Measurements from ENCODE around the gene SNU13.
"Not testable (repeated sequence)": the region's sequence is repeated elsewhere in the genome, so short reads cannot be mapped to it uniquely, and the experiment has no call there.

Gene SNU13

GRCh38 chr22:41688365-41689211, at the start of gene SNU13:
Gene SNU13 (minus strand): TSS chr22:41688867. CDS start chr22:41688796, 71 bp downstream.
- DNase-seq, result peak; percentile 97

- not testable (repeated sequence) for DNase-seq
Observed at GRCh38 chr22:41733241-41733640, 44.6 kb upstream of the SNU13 start.

- DNase-seq, result no peak
Observed at GRCh38 chr22:41732096-41732772, 43.6 kb upstream of the SNU13 start.

DNA sequence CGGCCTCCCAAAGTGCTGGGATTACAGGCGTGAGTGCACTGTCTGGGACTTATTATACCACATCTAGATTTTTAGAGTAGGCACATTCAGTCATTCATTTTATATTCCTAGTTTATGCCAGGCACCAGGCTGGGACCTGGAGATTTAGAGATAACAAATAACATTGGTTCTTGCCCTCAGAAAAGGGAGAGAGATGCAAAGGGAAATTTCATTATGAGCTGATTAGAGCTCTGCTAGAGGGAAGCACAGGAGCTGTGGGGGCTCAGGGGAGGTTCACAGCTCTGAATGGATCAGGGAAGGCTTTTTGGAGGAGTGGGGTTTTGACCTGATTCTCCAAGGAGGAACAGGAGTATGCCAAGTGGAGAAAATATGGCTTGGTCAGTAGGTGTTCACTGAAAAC, 42.9 kb upstream of the SNU13 start:
- DNase-seq, result no peak

GRCh38 chr22:41725510-41726110, 36.9 kb upstream of the SNU13 start:
- no peak for DNase-seq

GRCh38 chr22:41722496-41722895, 33.8 kb upstream of the SNU13 start:
- DNase-seq, result no peak

DNA sequence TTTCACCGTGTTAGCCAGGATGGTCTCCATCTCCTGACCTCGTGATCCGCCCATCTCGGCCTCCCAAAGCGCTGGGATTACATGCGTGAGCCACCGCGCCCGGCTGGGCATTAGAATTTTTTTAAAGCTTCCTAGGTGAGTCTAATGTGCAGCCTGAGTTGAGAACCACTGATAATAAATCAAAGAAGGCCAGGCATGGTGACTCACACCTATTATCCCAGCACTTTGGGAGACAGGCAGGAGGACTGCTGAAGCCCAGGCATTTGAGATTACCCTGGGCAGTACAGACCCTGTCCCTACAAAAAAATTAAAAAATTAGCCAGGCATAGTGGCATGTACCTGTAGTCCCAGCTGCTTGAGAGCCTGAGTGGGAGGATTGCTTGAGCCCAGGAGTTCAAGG, 24.3 kb upstream of the SNU13 start:
- DNase-seq, result no peak

- DNase-seq, result no peak
Observed at GRCh38 chr22:41709341-41709740, 20.7 kb upstream of the SNU13 start.

GRCh38 chr22:41702763-41703162, 14.1 kb upstream of the SNU13 start:
- DNase-seq, result no peak

DNA sequence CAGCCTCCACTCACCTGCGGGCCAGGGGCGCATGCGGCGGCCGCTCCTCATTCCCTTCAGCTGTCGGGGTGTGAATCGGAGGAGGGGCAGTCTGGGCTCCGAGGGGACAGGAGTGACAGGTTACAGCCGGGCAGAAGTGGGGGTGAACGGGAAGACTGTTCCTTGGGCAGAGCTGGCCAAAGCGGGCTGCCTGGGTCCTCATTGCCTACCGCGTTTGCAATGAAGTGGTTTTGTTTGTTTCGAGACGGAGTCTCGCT, 11.4 kb upstream of the SNU13 start:
- no peak for DNase-seq

DNA sequence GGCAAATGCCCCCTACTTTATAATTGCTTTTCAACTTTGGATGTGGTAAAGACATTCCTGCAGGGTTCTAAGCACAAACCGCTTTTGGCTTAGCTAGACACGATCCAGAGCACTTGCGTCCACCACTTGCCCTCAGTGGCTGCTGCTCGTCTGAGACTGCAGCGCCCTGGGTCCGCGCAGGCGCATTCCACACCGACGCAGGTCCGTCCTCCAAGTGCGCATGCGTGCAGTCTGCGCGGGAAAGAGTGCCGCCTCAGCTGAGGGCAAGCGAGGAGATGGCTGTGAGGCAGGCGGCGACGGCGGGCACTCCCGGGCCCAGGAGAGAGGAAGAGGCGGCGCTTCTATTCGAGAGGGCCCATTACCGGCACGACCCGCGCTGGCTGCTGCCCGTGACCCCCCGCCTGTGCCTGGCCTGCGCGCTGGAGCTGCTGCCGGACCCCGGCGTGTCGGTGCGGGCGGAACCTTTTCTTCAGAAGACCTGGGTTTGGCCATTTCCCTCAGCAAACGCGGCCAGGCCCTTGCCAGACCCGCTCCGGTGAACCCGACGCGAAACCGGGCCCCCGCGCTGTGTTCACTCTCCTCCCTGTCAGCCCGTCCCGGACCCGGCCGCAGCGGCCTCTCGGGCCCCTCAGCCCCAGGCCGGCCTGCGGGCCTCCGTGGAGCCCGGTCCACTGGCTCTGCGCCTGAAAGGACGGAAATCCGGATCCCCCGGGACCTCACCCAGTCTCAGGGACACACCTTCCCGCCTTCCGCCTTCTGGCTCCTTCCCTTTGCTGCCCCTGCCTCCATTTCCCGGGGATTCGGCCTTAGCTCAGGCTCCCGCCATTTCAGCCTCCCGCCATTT, 10.8 kb upstream of the SNU13 start, which contains the start of gene MEI1:
MEI1 (plus strand) TSS at position 240 of the 844 bp plus-strand sequence; CDS start at position 276, 36 bp downstream.
- no peak for DNase-seq

- DNase-seq, result peak; percentile 77
Observed at GRCh38 chr22:41697126-41697775, 8.6 kb upstream of the SNU13 start.

GRCh38 chr22:41696703-41697102, 8.0 kb upstream of the SNU13 start:
- DNase-seq, result no peak

- DNase-seq, result no peak
Observed at GRCh38 chr22:41695211-41695610, 6.5 kb upstream of the SNU13 start.

DNA sequence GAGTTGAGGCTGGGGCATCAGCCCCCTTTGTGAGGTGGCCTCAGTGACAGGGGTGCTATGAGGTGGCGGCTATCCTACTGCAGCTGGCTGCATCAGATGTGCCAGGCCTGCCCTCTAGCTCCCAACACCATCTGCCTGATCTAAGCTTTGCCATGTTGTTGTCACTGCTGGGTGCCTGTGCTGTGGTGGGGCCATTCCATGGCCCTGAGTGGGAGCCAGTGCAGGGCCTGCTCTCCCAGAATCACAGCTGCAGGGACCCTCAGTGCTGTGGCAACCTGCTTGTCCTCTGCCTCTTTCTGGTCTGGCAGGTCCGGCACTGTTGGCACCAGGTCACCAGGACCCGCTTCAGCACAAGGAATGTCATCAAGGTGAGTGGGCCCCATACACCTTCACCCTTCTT, 1.8 kb upstream of the SNU13 start:
- no peak for DNase-seq

GRCh38 chr22:41687901-41688364, 734 bp downstream of the SNU13 start:
- peak; percentile 33 for DNase-seq

DNA sequence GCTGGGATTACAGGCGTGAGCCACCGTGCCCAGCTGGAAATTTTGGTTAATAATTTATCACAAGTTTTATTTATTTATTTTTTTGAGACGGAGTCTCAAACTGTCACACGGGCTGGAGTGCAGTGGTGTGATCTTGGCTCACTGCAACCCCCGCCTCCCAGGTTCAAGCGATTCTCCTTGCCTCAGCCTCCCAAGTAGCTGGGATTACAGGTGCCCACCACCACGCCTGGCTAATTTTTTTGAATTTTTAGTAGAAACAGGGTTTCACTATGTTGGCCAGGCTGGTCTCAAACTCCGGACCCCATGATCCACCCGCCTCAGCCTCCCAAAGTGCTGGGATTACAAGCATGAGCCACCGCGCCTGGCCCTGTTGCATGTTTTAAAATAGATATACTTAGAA, 1.8 kb downstream of the SNU13 start:
- DNase-seq, result not testable (repeated sequence)

DNA sequence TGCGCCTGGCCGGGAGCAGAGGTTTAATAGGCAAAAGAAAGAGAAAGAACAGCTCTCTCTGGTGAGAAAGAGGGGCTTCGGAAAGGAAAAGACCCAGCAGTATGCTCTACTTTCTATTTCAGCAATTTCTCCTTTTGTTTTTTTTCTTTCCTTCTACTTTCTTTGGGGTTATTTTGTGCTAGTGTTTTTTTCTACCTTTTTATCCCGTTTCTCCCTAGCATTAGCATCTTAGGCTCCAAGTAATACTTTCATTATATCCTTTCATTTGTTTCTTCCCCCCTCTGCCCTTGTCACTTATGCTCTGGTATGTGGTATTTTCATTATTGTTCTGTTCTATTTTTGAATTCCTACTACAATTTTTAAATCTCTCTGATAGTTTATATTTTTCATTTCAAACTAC, 4.5 kb downstream of the SNU13 start:
- no peak for DNase-seq

GRCh38 chr22:41683616-41684015, 5.1 kb downstream of the SNU13 start:
- DNase-seq, result no peak

- DNase-seq, result no peak
Observed at GRCh38 chr22:41683052-41683451, 5.6 kb downstream of the SNU13 start.

DNA sequence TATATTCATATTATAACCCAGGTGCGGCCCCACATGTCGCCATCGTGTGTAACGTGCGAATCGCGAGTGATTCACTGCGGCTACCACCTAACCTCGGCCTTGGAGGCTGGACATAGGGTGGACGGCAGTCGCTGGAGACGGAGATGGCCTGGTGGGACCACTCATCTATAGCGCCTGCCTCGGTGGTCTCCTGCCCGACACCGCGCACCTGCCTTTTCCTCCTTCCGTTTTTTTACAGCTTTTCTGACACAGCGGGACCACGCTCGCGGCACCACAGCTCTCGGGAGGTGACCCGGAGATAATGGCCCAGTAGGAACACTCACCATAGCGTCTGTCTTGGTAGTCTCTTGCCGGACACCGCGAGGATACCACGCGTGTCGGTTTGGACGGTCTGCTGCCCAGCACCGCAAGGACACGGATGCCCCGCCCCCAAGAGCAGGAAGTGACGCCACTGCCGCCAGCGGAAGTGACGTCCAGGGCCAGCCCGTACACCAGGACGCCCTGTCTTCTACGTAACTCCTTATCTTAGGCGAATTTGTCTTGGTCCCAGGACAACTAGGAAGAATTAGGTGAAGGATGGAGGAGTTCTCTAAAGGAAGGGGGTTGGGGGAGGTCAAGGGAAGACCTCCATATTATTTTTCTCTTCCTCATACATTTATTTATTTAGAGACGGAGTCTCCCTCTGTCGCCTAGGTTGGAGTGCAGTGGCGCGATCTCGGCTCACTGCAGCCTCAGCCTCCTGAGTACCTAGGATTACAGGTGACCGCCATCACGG, 6.4 kb downstream of the SNU13 start:
- peak; percentile 64 for DNase-seq

DNA sequence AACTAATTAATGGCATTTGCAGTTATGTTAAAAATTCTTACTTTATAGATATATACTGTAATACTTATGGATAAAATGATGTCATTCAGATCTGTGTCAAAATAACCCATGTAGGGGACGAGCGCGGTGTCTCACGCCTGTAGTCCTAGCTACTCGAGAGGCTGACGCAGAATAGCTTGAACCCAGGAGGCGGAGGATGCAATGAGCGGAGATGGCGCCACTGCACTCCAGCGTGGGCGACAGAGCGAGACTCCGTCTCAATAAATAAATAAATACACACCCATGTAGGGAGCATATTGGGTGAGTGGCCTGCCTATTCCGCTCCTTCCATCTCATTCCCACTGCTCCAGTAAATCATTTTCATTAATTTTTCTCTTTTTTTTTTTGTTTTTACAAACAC, 7.1 kb downstream of the SNU13 start:
- no peak for DNase-seq
